ENCODE results near the gene MPPED1. TPM values are rescaled to one million over a fixed set of nuclear protein-coding genes. Genes with fewer than 3 reads are reported as not detected.

Gene MPPED1
- total RNA-seq, 1 experiment from 2014 or later: 0.28 TPM

- Histone ChIP-seq H2BK5ac (ENCODE audit: insufficient read length, low read length) (no peak overlapping the region), H2BK12ac (ENCODE audit: insufficient read length, low read depth, low read length) (no peak overlapping the region), H3K9me3 (ENCODE audit: control insufficient read depth, low read depth, low read length) (no peaks in the 10 kb centered on the region), H3K23ac (ENCODE audit: insufficient read length, low read depth, low read length) (no peak overlapping the region), H3K27ac (ENCODE audit: insufficient read length, low read depth, low read length) (no peak overlapping the region), H3K79me1 (ENCODE audit: insufficient read depth, low read depth, low read length, poor library complexity, severe bottlenecking) (no peaks in the 10 kb centered on the region), H3K27me3 (ENCODE audit: insufficient read depth, low read length) (no peaks in the 10 kb centered on the region; the same call in 1 of the 2 replicates), H3K79me2 (ENCODE audit: insufficient read depth, low read length) (no peaks in the 10 kb centered on the region), H2BK15ac (ENCODE audit: low read depth, low read length) (no peak overlapping the region), H3K23me2 (ENCODE audit: insufficient read length, low read depth, low read length, poor library complexity, severe bottlenecking) (no peaks in the 10 kb centered on the region), H2BK20ac (ENCODE audit: low read depth, low read length, poor library complexity, severe bottlenecking) (no peak overlapping the region), H3K4ac (ENCODE audit: low read depth, low read length) (no peak overlapping the region), H4K8ac (replicated peaks; ENCODE audit: insufficient read length, low read depth, low read length) (no peak overlapping the region), H3K4me2 (ENCODE audit: insufficient read depth, insufficient read length, low read length) (no peak overlapping the region), H2AFZ (ENCODE audit: low read length) (no peak overlapping the region), H3K4me1 (ENCODE audit: insufficient read depth, low read length) (no peaks in the 10 kb centered on the region; the same call in 1 of the 2 replicates), H3K14ac (ENCODE audit: insufficient read depth, low read length) (no peak overlapping the region), H3T11ph (ENCODE audit: low read length) (no peak overlapping the region), H3K56ac (ENCODE audit: insufficient read length, low read depth, low read length) (no peak overlapping the region), H3K18ac (ENCODE audit: insufficient read length, low read depth, low read length) (no peak overlapping the region), H3K9ac (ENCODE audit: extremely low read depth, insufficient read length, low read length) (no peak overlapping the region), H4K5ac (ENCODE audit: insufficient read length, low read depth, low read length) (no peak overlapping the region), H4K91ac (ENCODE audit: insufficient read length, low read depth, low read length) (no peak overlapping the region), H2BK120ac (ENCODE audit: low read depth, low read length, poor library complexity, severe bottlenecking) (no peak overlapping the region), H2AK5ac (ENCODE audit: insufficient read length, low read length) (no peak overlapping the region), H4K20me1 (ENCODE audit: control insufficient read depth, insufficient read depth, insufficient read length) (no peaks in the 10 kb centered on the region)
- no CpG with 5 or more reads among the region's 25 CpGs for WGBS (ENCODE audit: extremely low coverage, insufficient read length, low lambda C conversion rate)
- H3K27me3 Mint-ChIP-seq (ENCODE audit: low read depth): peaks cover 36% of the 10 kb centered on the region
- H3K27ac Mint-ChIP-seq: no peak overlapping the region
- DNase-seq: peak; percentile 19
- H3K4me1 Mint-ChIP-seq: peaks cover 0 to 7% of the 10 kb centered on the region in 2 experiments; a peak in 1 of 4 replicates
- H3K36me3 Mint-ChIP-seq (ENCODE audit: insufficient read depth in 1 of 3, low read depth in 3 of 3): no peaks in the 10 kb centered on the region
- no peak overlapping the region for H3K4me3 Mint-ChIP-seq
- no peaks in the 10 kb centered on the region for H3K9me3 Mint-ChIP-seq
- no peak for TF ChIP-seq CTCF (conservative IDR thresholded peaks at IDR 0.05)
These were observed 22.6 kb downstream of the MPPED1 start for GRCh38 chr22:43434275-43434927.

All from H9 (cell line).